Germinal center (tissue), 1 donor: ENCODE measurements around the gene GH2.
"Not testable (repeated sequence)": the region's sequence is repeated elsewhere in the genome, so short reads cannot be mapped to it uniquely, and the experiment has no call there.

Experiments used
- DNase-seq: peaks from one replicate; pipeline ENCODE4 v3.0.0; 2012; ENCODE audit warnings: mixed read lengths, low spot score

Gene GH2

GRCh38 chr17:63874061-63874626 lies 7.6 kb downstream of the GH2 start:
- DNase-seq: not testable (repeated sequence)

GRCh38 chr17:63873577-63873976 lies 8.2 kb downstream of the GH2 start, which contains the start of gene CSH2:
Gene CSH2 (minus strand): TSS chr17:63873677. CDS start chr17:63873614, 63 bp downstream.
- not testable (repeated sequence) for DNase-seq

GRCh38 chr17:63871646-63872365 lies 9.9 kb downstream of the GH2 start:
- not testable (repeated sequence) for DNase-seq

GRCh38 chr17:63870292-63870665 lies 11.5 kb downstream of the GH2 start:
- not testable (repeated sequence) for DNase-seq

- DNase-seq: not testable (repeated sequence)
Measured at GRCh38 chr17:63869491-63870291, 12.1 kb downstream of the GH2 start.

- not testable (repeated sequence) for DNase-seq
Measured at GRCh38 chr17:63866625-63867024, 15.1 kb downstream of the GH2 start.

- no peak for DNase-seq
Measured at GRCh38 chr17:63859257-63859656, 22.5 kb downstream of the GH2 start.

- not testable (repeated sequence) for DNase-seq
Measured at GRCh38 chr17:63856425-63856824, 25.3 kb downstream of the GH2 start.

- DNase-seq: no peak
Measured at GRCh38 chr17:63855185-63855584, 26.6 kb downstream of the GH2 start.

GRCh38 chr17:63854709-63855108 lies 27.0 kb downstream of the GH2 start:
- no peak for DNase-seq

GRCh38 chr17:63853260-63853659 lies 28.5 kb downstream of the GH2 start:
- DNase-seq: no peak

- DNase-seq: no peak
Measured at GRCh38 chr17:63850401-63850800, 31.3 kb downstream of the GH2 start.

- DNase-seq: peak; percentile 97
Measured at GRCh38 chr17:63848834-63849689, 32.7 kb downstream of the GH2 start.

- DNase-seq: no peak
Measured at GRCh38 chr17:63847525-63848249, 34.1 kb downstream of the GH2 start.

- no peak for DNase-seq
Measured at GRCh38 chr17:63845509-63845908, 36.2 kb downstream of the GH2 start.

- DNase-seq: no peak
Measured at GRCh38 chr17:63843910-63844677, 37.6 kb downstream of the GH2 start.

- peak; percentile 78 for DNase-seq
Measured at GRCh38 chr17:63843387-63843888, 38.3 kb downstream of the GH2 start.

GRCh38 chr17:63842540-63843386 lies 39.0 kb downstream of the GH2 start, which contains the start of gene SMARCD2:
Gene SMARCD2 (minus strand): TSS chr17:63842685. CDS start chr17:63842674, 11 bp downstream.
- peak; percentile 96 for DNase-seq

- no peak for DNase-seq
Measured at GRCh38 chr17:63842173-63842539, 39.6 kb downstream of the GH2 start.
